Brain microvascular endothelial cell (primary cell): ENCODE data around the gene CLEC10A.

Experiments
- DNase-seq: peaks from one replicate; pipeline ENCODE4 v3.0.0-alpha.2; 2020
- H3K27ac ChIP-seq: fragments of 250-450 bp; sonication (Bioruptor Pico); 2 replicates; pipeline ENCODE4 v1.5.1; 2020; ENCODE audit warnings: mild to moderate bottlenecking, moderate library complexity
- H3K27me3 ChIP-seq: fragments of 250-450 bp; sonication (Bioruptor Pico); replicated peaks from 2 replicates; pipeline ENCODE4 v1.5.1; 2020; ENCODE audit warnings: mild to moderate bottlenecking
- H3K36me3 ChIP-seq: fragments of 250-450 bp; sonication (Bioruptor Pico); replicated peaks from 2 replicates; pipeline ENCODE4 v1.5.1; 2020; ENCODE audit warnings: mild to moderate bottlenecking
- H3K4me3 ChIP-seq: 2 replicates; pipeline ENCODE4 v1.5.1; 2011; ENCODE audit warnings: low read depth, mild to moderate bottlenecking, control low read depth, low read length, moderate library complexity
- in situ Hi-C: cut with HindIII; loops from 2 replicates; pipeline ENCODE4 v1.10.0; 2017; ENCODE audit warnings: low sequenced_read_pairs, low pct_ligation_motif_present
- TF ChIP-seq, protein P1 (sequence below): IDR thresholded peaks from 2 replicates; pipeline ENCODE4 v1.5.1; 2011; ENCODE audit warnings: low read depth, mild to moderate bottlenecking, moderate library complexity, low read length, control low read depth, inconsistent platforms; ENCODE audit errors: missing control alignments

The CLEC10A gene

GRCh38 chr17:7070712-7071111 is 9.3 kb downstream of the CLEC10A start:
- Histone ChIP-seq H3K36me3 (no peaks in the 10 kb centered on the region), H3K4me3 (no peak overlapping the region), H3K27ac (no peak overlapping the region), H3K27me3 (no peaks in the 10 kb centered on the region)
- TF ChIP-seq, protein P1, sequence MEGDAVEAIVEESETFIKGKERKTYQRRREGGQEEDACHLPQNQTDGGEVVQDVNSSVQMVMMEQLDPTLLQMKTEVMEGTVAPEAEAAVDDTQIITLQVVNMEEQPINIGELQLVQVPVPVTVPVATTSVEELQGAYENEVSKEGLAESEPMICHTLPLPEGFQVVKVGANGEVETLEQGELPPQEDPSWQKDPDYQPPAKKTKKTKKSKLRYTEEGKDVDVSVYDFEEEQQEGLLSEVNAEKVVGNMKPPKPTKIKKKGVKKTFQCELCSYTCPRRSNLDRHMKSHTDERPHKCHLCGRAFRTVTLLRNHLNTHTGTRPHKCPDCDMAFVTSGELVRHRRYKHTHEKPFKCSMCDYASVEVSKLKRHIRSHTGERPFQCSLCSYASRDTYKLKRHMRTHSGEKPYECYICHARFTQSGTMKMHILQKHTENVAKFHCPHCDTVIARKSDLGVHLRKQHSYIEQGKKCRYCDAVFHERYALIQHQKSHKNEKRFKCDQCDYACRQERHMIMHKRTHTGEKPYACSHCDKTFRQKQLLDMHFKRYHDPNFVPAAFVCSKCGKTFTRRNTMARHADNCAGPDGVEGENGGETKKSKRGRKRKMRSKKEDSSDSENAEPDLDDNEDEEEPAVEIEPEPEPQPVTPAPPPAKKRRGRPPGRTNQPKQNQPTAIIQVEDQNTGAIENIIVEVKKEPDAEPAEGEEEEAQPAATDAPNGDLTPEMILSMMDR: no peak
- no peak for DNase-seq
- in situ Hi-C loops: loop anchor here (25.0 kb wide), 1 partner anchor 117 kb away; the partner anchor contains the start of gene ASGR1

DNA sequence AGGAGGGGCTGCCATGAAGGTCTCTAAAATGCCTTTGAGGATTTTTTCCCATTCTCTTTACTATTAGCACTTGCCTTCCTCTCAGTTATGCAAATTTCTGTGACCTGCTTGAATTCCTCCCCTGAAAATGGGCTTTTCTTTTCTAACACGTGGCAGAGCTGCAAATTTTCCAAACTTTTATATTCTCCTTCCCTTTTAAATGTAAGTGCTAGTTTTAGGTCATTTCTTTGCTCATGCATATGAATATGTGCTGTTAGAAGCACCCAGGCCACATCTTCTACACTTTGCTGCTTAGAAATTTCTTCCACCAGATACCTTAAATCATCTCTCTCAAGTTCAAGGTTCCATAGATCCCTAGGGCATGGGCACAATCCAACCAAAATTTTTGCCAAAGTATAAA is 11.8 kb downstream of the CLEC10A start:
- TF ChIP-seq, protein P1: no peak
- in situ Hi-C loops: loop anchor here (25.0 kb wide), 1 partner anchor 119 kb away; the partner anchor contains the start of gene ASGR1
- no peak for DNase-seq
- Histone ChIP-seq H3K27ac (no peak overlapping the region), H3K36me3 (no peaks in the 10 kb centered on the region), H3K4me3 (no peak overlapping the region), H3K27me3 (no peaks in the 10 kb centered on the region)

DNA sequence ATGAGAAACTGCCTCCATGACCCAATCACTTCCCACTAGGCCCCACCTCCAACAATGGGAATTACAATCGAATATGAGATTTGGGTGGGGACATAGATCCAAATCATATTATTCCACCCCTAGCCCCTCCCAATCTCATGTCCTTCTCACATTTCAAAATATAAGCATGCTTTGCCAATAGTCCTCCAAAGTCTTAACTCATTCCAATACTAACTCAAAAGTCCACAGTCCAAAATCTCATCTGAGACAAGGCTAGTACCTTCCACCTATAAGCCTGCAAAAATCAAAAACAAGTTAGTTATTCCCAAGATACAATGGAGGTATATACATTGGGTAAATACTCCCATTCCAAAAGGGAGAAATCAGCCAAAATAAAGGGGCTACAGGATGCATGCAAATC is 12.9 kb downstream of the CLEC10A start:
- no peak overlapping the region for H3K27ac ChIP-seq
- TF ChIP-seq, protein P1: no peak
- no peaks in the 10 kb centered on the region for H3K36me3 ChIP-seq
- in situ Hi-C loops: loop anchor here (25.0 kb wide), 1 partner anchor 120 kb away; the partner anchor contains the start of gene ASGR1
- DNase-seq: no peak
- no peak overlapping the region for H3K4me3 ChIP-seq
- no peaks in the 10 kb centered on the region for H3K27me3 ChIP-seq

DNA sequence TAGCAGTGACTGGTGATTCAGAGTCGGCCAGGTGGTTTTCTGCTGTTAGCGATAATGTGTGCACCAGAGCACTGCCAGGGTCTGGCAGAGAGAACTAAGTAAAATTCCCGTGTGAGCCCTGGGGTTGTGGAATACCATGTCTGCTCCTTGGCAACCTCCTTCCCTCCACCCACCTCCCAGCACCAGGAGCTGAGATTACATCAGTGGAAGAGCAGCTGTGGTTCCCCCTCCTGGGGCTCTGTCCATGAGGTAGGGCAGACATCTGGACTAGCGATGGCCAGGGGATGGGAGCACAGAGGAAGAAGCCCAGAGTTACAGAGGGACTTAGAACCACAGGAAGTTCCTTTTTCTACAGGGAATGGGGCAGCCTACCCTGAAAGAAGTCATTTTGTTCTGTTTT is 15.8 kb downstream of the CLEC10A start:
- H3K27me3 ChIP-seq: no peaks in the 10 kb centered on the region
- in situ Hi-C loops: loop anchor here (25.0 kb wide), 1 partner anchor 123 kb away; the partner anchor contains the start of gene ASGR1
- no peak overlapping the region for H3K4me3 ChIP-seq
- no peak for DNase-seq
- TF ChIP-seq, protein P1: no peak
- H3K27ac ChIP-seq: no peak overlapping the region
- H3K36me3 ChIP-seq: no peaks in the 10 kb centered on the region

GRCh38 chr17:7063518-7064094 is 16.4 kb downstream of the CLEC10A start:
- no peaks in the 10 kb centered on the region for H3K36me3 ChIP-seq
- no peak overlapping the region for H3K27ac ChIP-seq
- DNase-seq: no peak
- no peaks in the 10 kb centered on the region for H3K27me3 ChIP-seq
- H3K4me3 ChIP-seq: no peak overlapping the region
- TF ChIP-seq, protein P1: no peak
- in situ Hi-C loops: loop anchor here (25.0 kb wide), 1 partner anchor 124 kb away; the partner anchor contains the start of gene ASGR1
